Erythroblast (primary cell): ENCODE results near the gene DYNLT1.

Experiments
- GATA1 ChIP-seq: IDR thresholded peaks from 2 replicates; pipeline ENCODE4 v1.6.1; 2011; ENCODE audit warnings: low read depth, mild to moderate bottlenecking, control low read depth, low read length, moderate library complexity
- POLR2A ChIP-seq: IDR thresholded peaks from 2 replicates; pipeline ENCODE4 v1.6.1; 2011; ENCODE audit warnings: mild to moderate bottlenecking, low read length

GRCh38 chr6:158622545-158623190 is 21.9 kb downstream of the DYNLT1 start:
- TF ChIP-seq POLR2A (no peak), GATA1 (no peak)
